RWPE2 (cell line): Measurements from ENCODE around the gene SLC12A3.

Experiments used
- ATAC-seq: fragments of 200-7000 bp; cut with Tn5 transposase; 3 replicates; pipeline ENCODE4 v1.9.1; 2021; ENCODE audit warnings: low read depth
- DNase-seq: peaks from one replicate; pipeline ENCODE4 v3.0.0-alpha.2; 2020; ENCODE audit warnings: low spot score
- H3K27ac ChIP-seq: fragments of 450-650 bp; 2 replicates; pipeline ENCODE4 v1.5.1; 2017; ENCODE audit warnings: mild to moderate bottlenecking; ENCODE audit not compliant: poor library complexity, severe bottlenecking
- H3K27me3 ChIP-seq: fragments of 250-450 bp; sonication (Bioruptor Pico); 2 replicates; pipeline ENCODE4 v1.5.1; 2021; ENCODE audit warnings: mild to moderate bottlenecking, moderate library complexity; ENCODE audit not compliant: insufficient read depth, poor library complexity, severe bottlenecking
- H3K36me3 ChIP-seq: fragments of 250-450 bp; sonication (Bioruptor Pico); 2 replicates; pipeline ENCODE4 v1.5.1; 2020; ENCODE audit warnings: low read depth, mild to moderate bottlenecking, moderate library complexity
- H3K4me1 ChIP-seq: fragments of 250-450 bp; sonication (Bioruptor Pico); 2 replicates; pipeline ENCODE4 v1.5.1; 2021; ENCODE audit warnings: mild to moderate bottlenecking, moderate library complexity; ENCODE audit not compliant: insufficient read depth, poor library complexity, severe bottlenecking
- H3K4me3 ChIP-seq: fragments of 250-450 bp; sonication (Bioruptor Pico); 2 replicates; pipeline ENCODE4 v1.5.1; 2021; ENCODE audit warnings: mild to moderate bottlenecking, moderate library complexity; ENCODE audit not compliant: severe bottlenecking
- H3K9me3 ChIP-seq: fragments of 250-450 bp; sonication (Bioruptor Pico); 2 replicates; pipeline ENCODE4 v1.5.1; 2021; ENCODE audit warnings: mild to moderate bottlenecking, moderate library complexity; ENCODE audit not compliant: severe bottlenecking
- TF ChIP-seq, protein P1 (sequence below): fragments of 450-650 bp; IDR thresholded peaks from one replicate; pipeline ENCODE4 v1.5.1; 2017; ENCODE audit warnings: mild to moderate bottlenecking, moderate library complexity; ENCODE audit not compliant: poor library complexity, severe bottlenecking

SLC12A3 gene

DNA sequence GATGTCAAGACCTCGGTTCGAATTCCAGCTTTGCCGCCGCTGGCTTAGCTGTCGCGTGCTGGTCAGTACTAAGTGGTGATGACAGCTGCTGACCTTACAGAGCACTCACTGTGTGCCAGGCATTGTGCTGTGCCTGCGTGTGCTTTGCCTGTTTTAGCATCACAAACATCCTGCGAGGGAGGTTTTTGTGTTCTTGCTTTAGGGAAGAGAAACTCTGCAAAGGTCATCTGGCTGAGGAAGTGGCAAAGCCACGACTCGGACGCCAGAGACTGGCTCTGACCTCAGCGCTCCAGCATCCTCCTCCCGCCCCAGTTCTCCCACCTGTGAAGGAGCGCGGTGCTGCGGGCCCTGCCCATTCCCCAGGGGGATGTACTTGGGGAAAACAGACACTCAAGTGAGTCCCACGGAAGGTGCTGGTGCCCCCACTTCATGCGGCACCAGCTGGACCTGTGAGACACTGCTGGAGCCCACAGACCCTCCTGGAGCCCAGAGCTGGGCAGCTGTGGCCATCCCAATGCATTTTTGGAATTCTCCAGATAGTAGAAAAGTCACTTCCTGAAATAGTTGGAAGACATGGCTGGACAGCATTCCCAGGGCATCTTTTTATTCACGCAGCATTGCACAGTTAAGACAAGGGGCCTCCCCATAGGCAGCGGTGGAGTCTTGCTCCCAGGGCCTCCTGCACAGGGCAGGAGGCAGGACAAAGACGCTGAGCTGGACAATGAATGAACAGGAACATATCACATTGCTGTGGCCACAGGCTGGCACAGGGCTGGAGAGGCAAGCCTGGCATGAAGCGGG, 47.0 kb downstream of the SLC12A3 start:
- Histone ChIP-seq H3K27me3 (no peaks in the 10 kb centered on the region), H3K4me3 (no peak overlapping the region), H3K4me1 (peaks cover 38% of the 10 kb centered on the region), H3K9me3 (no peaks in the 10 kb centered on the region), H3K27ac (peak overlapping the region; percentile 91), H3K36me3 (no peaks in the 10 kb centered on the region)
- DNase-seq (no peak), ATAC-seq (no peak)
- TF ChIP-seq, protein P1, sequence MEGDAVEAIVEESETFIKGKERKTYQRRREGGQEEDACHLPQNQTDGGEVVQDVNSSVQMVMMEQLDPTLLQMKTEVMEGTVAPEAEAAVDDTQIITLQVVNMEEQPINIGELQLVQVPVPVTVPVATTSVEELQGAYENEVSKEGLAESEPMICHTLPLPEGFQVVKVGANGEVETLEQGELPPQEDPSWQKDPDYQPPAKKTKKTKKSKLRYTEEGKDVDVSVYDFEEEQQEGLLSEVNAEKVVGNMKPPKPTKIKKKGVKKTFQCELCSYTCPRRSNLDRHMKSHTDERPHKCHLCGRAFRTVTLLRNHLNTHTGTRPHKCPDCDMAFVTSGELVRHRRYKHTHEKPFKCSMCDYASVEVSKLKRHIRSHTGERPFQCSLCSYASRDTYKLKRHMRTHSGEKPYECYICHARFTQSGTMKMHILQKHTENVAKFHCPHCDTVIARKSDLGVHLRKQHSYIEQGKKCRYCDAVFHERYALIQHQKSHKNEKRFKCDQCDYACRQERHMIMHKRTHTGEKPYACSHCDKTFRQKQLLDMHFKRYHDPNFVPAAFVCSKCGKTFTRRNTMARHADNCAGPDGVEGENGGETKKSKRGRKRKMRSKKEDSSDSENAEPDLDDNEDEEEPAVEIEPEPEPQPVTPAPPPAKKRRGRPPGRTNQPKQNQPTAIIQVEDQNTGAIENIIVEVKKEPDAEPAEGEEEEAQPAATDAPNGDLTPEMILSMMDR, result no peak

DNA sequence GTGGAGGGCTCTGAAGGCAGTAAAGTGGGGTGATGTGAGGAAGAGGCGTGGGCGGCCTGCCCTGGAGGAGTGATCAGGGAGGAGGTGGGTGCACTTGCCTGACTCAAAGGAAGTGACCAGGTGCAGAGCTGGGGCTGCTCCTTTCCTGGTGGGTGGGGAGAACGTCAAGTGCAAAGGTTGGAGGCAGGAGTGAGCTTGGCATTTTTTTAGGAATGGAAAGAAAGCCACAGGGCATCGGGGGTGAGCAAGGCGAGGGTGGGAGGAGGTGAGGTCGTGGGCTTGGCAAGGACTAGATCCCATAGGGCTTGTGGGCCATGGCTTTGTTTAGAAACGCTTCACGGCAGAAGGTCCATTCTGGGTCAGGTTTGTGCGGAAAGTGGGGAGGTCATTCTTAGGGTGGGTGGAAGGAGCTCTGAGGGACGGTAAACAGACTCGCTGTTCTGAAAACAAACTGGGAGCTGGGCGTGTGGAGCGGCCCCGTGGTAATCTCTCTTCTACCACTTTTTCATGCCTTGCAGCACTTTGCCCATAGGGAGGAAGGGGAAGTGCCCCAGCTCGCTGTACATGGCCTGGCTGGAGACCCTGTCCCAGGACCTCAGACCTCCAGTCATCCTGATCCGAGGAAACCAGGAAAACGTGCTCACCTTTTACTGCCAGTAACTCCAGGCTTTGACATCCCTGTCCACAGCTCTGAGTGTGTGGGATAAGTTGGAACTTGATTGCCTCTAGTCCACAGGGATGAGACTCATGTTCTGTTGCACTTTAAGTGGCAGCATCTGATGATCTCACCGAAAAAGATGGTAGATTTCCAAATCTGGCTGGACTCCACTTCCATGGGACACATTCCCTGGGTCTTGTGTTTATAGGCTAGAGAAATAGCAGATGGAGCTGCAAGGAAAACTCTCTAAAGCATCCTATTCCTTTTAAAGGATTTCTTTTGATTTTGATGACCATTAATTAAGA, 48.0 kb downstream of the SLC12A3 start:
- no peak for DNase-seq

DNA sequence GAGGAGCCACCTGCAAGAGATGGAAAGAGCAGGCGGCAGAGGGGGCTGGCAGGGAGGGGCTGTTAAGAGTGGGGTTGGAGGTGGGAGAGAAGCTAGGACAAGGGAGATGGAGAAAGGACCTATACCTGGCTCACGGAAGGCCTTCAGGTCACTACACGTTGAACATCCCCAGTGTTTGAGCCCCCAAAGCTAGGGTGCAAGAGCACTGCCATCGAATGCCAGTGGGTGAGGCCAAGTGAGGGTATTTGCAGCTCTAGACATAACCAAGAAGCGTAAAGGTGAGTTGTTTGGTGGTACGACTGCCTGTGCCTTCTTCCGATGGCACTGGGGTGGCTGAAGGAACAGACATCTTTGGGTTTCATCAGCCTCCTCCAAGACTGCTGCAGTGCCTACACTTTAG, 49.9 kb downstream of the SLC12A3 start:
- H3K4me1 ChIP-seq, result peaks cover 37% of the 10 kb centered on the region
- no peaks in the 10 kb centered on the region for H3K36me3 ChIP-seq
- no peak overlapping the region for H3K27ac ChIP-seq
- TF ChIP-seq, protein P1, result no peak
- no peaks in the 10 kb centered on the region for H3K27me3 ChIP-seq
- no peaks in the 10 kb centered on the region for H3K9me3 ChIP-seq
- no peak for ATAC-seq
- H3K4me3 ChIP-seq, result no peak overlapping the region
- DNase-seq, result no peak

More for the DNA sequence above, 48.0 kb downstream of the SLC12A3 start:
- Histone ChIP-seq H3K27ac (peak overlapping the region; percentile 91), H3K9me3 (no peaks in the 10 kb centered on the region), H3K4me3 (no peak overlapping the region), H3K4me1 (peaks cover 38% of the 10 kb centered on the region), H3K36me3 (no peaks in the 10 kb centered on the region), H3K27me3 (no peaks in the 10 kb centered on the region)
- TF ChIP-seq, protein P1, result no peak
- ATAC-seq, result peak; percentile 69

DNA sequence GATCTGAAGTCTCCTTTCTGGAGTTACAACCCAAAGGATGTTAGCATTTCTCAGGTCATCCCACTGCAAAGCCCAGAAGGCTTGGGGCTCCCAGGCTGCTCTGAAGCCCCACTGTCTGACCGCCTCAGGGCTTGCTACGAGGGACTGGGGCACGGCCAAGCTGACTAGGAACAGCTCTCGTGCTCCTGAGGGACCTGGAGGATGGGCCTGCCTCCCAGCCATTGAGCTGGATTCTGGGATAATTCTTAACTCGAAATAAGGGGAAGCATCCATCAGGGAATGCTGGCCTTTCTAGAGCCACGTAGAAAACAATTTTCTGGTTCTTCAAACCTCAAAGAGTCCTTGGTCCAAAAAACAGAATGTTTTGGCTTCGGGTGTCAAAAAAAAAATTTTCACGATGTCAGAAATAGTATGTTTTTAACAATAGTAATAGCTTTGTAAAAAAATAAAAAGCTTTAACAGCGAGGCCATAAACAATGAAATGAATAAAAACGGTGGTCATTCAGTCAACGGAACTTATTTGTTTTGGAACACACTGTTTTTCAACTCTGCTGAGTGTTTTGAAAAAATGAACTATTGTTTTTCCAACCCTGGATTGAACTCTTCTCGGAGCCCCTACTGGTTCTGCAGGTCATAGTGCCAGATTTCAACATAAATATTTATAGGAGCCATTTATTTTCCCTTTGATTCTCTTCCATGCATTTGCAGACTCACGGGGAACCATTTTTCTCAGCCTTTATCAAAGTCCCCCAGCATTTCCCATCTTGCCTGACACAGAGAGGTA, 50.5 kb downstream of the SLC12A3 start:
- Histone ChIP-seq H3K9me3 (no peaks in the 10 kb centered on the region), H3K36me3 (no peaks in the 10 kb centered on the region), H3K4me3 (no peak overlapping the region), H3K27me3 (no peaks in the 10 kb centered on the region), H3K4me1 (peaks cover 31% of the 10 kb centered on the region), H3K27ac (no peak overlapping the region)
- TF ChIP-seq, protein P1, result no peak
- no peak for DNase-seq
- ATAC-seq, result no peak
